CD4-positive, alpha-beta memory T cell (primary cell): Measurements from ENCODE around the gene RIPK4. TPM values are rescaled to one million over a fixed set of nuclear protein-coding genes. Genes with fewer than 3 reads are reported as not detected.
A peak's percentile ranks its signal among the peaks of the same experiment; 100 is the strongest.

Experiments used
- CTCF ChIA-PET: fragments of 350-600 bp; sonication (Branson Sonifier 250); formaldehyde crosslinking; loops from one replicate; lab custom pipeline; 2021; ENCODE audit warnings: inconsistent platforms; ENCODE audit not compliant: partially characterized antibody; lab: Charles Lee
- POLR2A ChIA-PET: fragments of 350-600 bp; sonication (Branson Sonifier 250); formaldehyde crosslinking; loops from one replicate; lab custom pipeline; 2021; ENCODE audit not compliant: partially characterized antibody; lab: Charles Lee
- DNase-seq, 5 donors: peaks; one replicate each; pipeline versions ENCODE4 v3.0.0 to v3.0.0-alpha.2; 2020 to 2022; ENCODE audit warnings: mixed read lengths in 1 of 5
- H3K27ac ChIP-seq: one replicate; pipeline ENCODE4 v1.7.0; 2013; ENCODE audit warnings: low read depth, low read length
- H3K27me3 ChIP-seq: 2 replicates; pipeline ENCODE4 v1.7.0; 2013; ENCODE audit warnings: mild to moderate bottlenecking, low read length, moderate library complexity; ENCODE audit not compliant: insufficient read depth
- H3K36me3 ChIP-seq: 2 replicates; pipeline ENCODE4 v1.7.0; 2013; ENCODE audit warnings: mild to moderate bottlenecking, low read length, moderate library complexity; ENCODE audit not compliant: insufficient read depth
- H3K4me1 ChIP-seq: 2 replicates; pipeline ENCODE4 v1.7.0; 2013; ENCODE audit warnings: mild to moderate bottlenecking, low read length, moderate library complexity; ENCODE audit not compliant: insufficient read depth
- H3K4me3 ChIP-seq, 2 donors: one replicate each; pipeline ENCODE4 v1.7.0; 2013; ENCODE audit warnings: low read length in 2 of 2, mild to moderate bottlenecking in 1 of 2
- H3K9me3 ChIP-seq, 2 donors: one replicate each; pipeline ENCODE4 v1.7.0; 2013; ENCODE audit warnings: low read length in 2 of 2, control low read depth in 1 of 2; ENCODE audit not compliant: control insufficient read depth in 1 of 2
- H3K27ac Mint-ChIP-seq, 7 donors: one replicate each; pipeline ENCODE4 v1.8.0; 2020 to 2021; ENCODE audit warnings: mixed read lengths in 7 of 7, mild to moderate bottlenecking in 6 of 7, inconsistent platforms in 3 of 7, moderate library complexity in 3 of 7
- H3K27me3 Mint-ChIP-seq, 2 donors: one replicate each; pipeline ENCODE4 v1.8.0; 2020 to 2021; ENCODE audit warnings: mixed read lengths in 2 of 2
- H3K36me3 Mint-ChIP-seq, 2 donors: one replicate each; pipeline ENCODE4 v1.8.0; 2020 to 2021; ENCODE audit warnings: mixed read lengths in 2 of 2, inconsistent platforms in 1 of 2, mild to moderate bottlenecking in 1 of 2
- H3K4me1 Mint-ChIP-seq, 4 donors: one replicate each; pipeline ENCODE4 v1.8.0; 2020 to 2021; ENCODE audit warnings: mixed read lengths in 4 of 4, mild to moderate bottlenecking in 1 of 4
- H3K4me3 Mint-ChIP-seq, 8 donors: one replicate each; pipeline ENCODE4 v1.8.0; 2020 to 2021; ENCODE audit warnings: mixed read lengths in 8 of 8, mild to moderate bottlenecking in 7 of 8, moderate library complexity in 6 of 8, inconsistent platforms in 3 of 8
- H3K9me3 Mint-ChIP-seq, 8 donors: one replicate each; pipeline ENCODE4 v1.8.0; 2020 to 2021; ENCODE audit warnings: mixed read lengths in 8 of 8, mild to moderate bottlenecking in 5 of 8, inconsistent platforms in 3 of 8, moderate library complexity in 1 of 8
- intact Hi-C: fragments of 100-400 bp; cut with micrococcal nuclease; formaldehyde crosslinking; loops from one replicate; pipeline ENCODE4 v1.15.1; 2023
- polyA plus RNA-seq, 2 donors: library from polyadenylated mRNA; unstranded; fragments of 300-500 nt; fragmentation: Illumina TruSeq; gene quantifications; one replicate each; pipeline ENCODE4 v1.2.3, GENCODE V29; 2021
- total RNA-seq, 2 experiments: library from RNA; stranded (reverse); gene quantifications; one replicate each; pipeline ENCODE4 v1.2.3, GENCODE V29; 2021

Gene RIPK4
- total and polyA plus RNA-seq, 4 experiments from 2014 or later: 0.16 to 0.36 (median 0.26) TPM; not detected in 1

DNA sequence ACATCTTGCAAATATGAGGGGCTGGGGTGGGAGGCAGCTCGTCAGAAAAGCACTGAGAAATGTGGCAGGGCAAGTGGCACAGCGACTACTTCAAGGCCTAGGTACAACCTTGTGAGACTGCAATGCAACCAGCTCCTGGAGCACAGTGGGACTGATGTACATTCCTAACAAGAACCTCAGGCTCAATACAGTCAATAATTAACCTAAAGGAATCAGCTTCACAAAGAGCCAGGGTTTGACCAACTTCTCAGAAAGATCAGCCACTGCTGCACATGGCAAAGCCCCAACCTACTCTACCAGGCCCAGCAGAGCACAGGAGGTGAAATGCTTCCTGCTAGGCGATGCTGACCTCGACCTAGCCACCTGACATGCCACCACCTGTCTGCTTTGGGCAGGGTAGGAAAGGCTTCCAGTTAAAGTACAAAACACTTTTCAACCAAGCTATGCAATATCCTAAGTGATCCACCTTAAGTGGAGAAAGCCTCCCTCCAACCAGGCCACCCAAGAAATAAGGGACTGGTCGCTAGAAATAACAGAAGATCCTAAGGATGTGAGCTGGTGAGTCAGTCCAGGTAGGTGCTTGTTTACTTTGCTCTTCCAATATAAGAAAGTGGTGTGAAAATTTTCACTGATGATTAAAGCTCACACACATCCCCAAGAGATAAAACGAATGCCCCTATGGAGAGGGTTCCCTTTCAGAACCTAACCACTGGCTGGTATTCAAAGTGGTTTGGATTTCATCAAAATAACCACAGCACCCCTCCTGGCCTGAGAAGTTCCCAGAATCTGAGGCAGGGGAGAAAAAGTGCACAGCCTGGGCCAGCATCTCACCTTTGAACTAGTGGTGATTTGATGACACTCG, 2.1 kb downstream of the RIPK4 start:
- intact Hi-C loops: no loop called here
- peaks cover 36% of the 10 kb centered on the region for H3K27me3 ChIP-seq

DNA sequence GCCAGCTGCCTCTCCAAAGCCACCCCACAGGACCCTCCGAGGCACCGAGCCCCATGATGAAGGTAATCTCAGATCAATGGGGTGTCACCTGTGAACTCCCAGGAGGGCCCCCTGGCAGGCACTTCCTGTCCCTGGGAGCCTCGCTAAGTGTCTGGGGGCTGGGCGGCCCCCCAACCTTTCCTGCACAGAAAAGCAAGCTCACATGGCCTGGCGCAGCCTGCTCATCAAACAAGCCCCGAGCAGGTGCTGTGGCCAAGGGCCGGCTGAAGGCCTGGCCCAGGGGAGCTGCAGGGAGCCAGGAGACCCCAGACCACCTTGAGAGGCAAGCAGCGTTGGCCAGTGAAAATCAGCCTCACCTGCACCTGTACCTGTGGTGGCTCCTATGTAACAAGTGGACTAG, 2.9 kb downstream of the RIPK4 start:
- intact Hi-C loops: no loop called here
- Mint-ChIP-seq H3K4me1 (peaks cover 16 to 51% (median 31%) of the 10 kb centered on the region in 4 donors), H3K27ac (no peak overlapping the region), H3K36me3 (no peaks in the 10 kb centered on the region), H3K4me3 (peak overlapping the region in 2 of 8 donors; percentile 41 to 56), H3K27me3 (peaks cover 55 to 72% of the 10 kb centered on the region in 2 donors), H3K9me3 (peaks cover 0 to 8% (median 0%) of the 10 kb centered on the region in 8 donors)
- DNase-seq: no peak
- H3K27ac ChIP-seq: no peak overlapping the region
- ChIA-PET POLR2A (no interaction called here), CTCF (no interaction called here)
- H3K4me1 ChIP-seq: peaks cover 40% of the 10 kb centered on the region
- no peaks in the 10 kb centered on the region for H3K9me3 ChIP-seq
- H3K36me3 ChIP-seq: no peaks in the 10 kb centered on the region
- H3K4me3 ChIP-seq: no peak overlapping the region
- H3K27me3 ChIP-seq: peaks cover 36% of the 10 kb centered on the region

More for the DNA sequence above, 2.1 kb downstream of the RIPK4 start:
- Mint-ChIP-seq H3K4me1 (peaks cover 17 to 53% (median 32%) of the 10 kb centered on the region in 4 donors), H3K36me3 (no peaks in the 10 kb centered on the region), H3K4me3 (peak overlapping the region in 3 of 8 donors; percentile 36 to 63 (median 48)), H3K27ac (no peak overlapping the region), H3K27me3 (peaks cover 58 to 73% of the 10 kb centered on the region in 2 donors), H3K9me3 (peaks cover 0 to 8% (median 0%) of the 10 kb centered on the region in 8 donors)
- ChIA-PET CTCF (no interaction called here), POLR2A (no interaction called here)
- no peak overlapping the region for H3K27ac ChIP-seq
- H3K4me1 ChIP-seq: peaks cover 40% of the 10 kb centered on the region
- no peak overlapping the region for H3K4me3 ChIP-seq
- H3K9me3 ChIP-seq: no peaks in the 10 kb centered on the region
- H3K36me3 ChIP-seq: no peaks in the 10 kb centered on the region
- DNase-seq: no peak

DNA sequence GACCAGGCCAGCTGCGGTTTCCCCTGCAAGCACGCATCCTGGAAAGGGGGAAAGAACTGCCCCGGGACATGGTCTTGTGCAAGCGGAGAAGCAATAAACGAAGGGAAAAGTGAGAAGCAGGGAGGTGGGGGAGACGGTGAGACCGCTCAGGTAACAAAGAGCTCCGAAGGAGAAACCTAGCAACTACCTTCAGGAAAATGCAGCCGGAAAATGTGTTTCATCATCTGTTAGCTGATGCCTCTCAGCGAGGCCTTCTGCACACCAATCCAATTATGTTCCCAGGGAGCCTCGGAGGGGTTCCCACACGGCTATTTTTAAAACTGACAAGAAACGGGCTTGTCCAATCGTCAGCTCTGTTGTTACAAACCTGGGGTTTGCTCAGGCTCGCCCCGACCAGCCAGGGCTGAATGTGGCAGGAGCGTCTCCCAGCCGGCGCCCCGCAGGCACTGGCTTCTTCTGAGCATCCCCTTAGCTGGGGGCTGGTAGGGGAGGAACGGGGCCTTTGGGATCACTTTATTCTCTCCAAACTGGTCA, 3.4 kb downstream of the RIPK4 start:
- ChIA-PET POLR2A (no interaction called here), CTCF (no interaction called here)
- Histone ChIP-seq H3K27ac (no peak overlapping the region), H3K9me3 (no peaks in the 10 kb centered on the region), H3K4me1 (peaks cover 38% of the 10 kb centered on the region), H3K4me3 (no peak overlapping the region), H3K36me3 (no peaks in the 10 kb centered on the region), H3K27me3 (peaks cover 36% of the 10 kb centered on the region)
- H3K4me1 Mint-ChIP-seq: peaks cover 13 to 45% (median 26%) of the 10 kb centered on the region in 4 donors
- intact Hi-C loops: no loop called here
- H3K27ac Mint-ChIP-seq: no peak overlapping the region
- no peak for DNase-seq
- H3K4me3 Mint-ChIP-seq: no peak overlapping the region
- peaks cover 51 to 68% of the 10 kb centered on the region in 2 donors for H3K27me3 Mint-ChIP-seq
- H3K9me3 Mint-ChIP-seq: peaks cover 0 to 8% (median 0%) of the 10 kb centered on the region in 8 donors
- H3K36me3 Mint-ChIP-seq: no peaks in the 10 kb centered on the region

DNA sequence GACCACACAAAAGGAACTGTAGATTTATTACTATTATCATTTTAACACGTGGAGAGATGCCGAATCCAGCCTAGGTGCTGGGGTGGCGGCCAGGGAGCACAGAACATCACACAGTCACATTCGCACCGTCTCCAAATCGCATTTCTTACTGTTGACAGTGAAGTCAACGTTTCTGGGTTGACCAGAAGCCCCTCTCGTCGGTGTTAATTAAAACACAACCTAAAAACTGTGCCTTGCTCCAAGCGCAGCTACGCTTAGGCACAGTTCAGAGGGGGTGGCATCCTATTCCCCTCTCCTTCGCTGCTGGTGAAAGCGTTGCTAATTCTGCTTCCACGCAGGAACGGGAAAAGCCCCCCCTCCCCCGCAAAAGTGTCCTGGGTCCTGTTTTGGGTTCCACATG, 4.1 kb downstream of the RIPK4 start:
- Histone ChIP-seq H3K4me3 (no peak overlapping the region), H3K9me3 (no peaks in the 10 kb centered on the region), H3K4me1 (peaks cover 31% of the 10 kb centered on the region), H3K36me3 (no peaks in the 10 kb centered on the region), H3K27me3 (peaks cover 30% of the 10 kb centered on the region), H3K27ac (no peak overlapping the region)
- Mint-ChIP-seq H3K27ac (no peak overlapping the region), H3K4me3 (no peak overlapping the region), H3K4me1 (peaks cover 8 to 38% (median 19%) of the 10 kb centered on the region in 4 donors), H3K27me3 (peaks cover 50 to 61% of the 10 kb centered on the region in 2 donors), H3K36me3 (no peaks in the 10 kb centered on the region), H3K9me3 (peaks cover 0 to 6% (median 0%) of the 10 kb centered on the region in 8 donors)
- intact Hi-C loops: no loop called here
- ChIA-PET CTCF (no interaction called here), POLR2A (no interaction called here)
- DNase-seq: no peak

DNA sequence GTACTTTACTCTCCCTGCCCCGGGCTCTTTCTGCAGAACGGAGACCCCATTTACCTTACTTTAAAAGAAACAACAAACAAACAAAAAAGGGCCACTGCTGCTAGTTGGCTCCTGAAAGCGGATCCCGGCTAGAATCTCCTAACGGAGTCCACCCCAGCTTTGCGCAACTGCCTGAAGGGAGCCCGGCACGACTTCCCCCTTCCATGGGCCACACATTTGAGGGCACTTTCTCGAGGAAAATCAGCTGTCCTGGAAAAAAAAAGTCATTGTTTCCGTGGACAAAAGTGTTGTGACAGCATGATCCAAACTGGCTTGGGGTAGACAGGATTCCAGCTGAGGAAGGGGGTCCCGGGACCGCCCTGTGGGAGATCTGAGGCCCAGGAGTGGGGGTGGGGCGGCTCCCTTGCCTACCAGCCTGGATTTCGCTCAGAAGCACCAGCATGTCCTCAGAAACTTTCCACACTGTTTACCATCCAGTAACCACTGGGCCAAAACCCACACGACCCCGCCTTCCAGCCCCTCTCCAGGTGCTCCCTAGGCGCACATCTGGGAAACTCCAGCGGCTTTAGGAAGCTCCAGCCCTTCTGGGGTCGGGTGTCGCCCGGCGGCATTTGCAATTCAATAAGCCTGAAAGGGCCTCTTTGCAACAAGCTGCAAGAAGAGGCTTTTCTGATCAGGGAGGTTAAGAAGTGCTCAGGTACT, 4.8 kb downstream of the RIPK4 start:
- peaks cover 44 to 54% of the 10 kb centered on the region in 2 donors for H3K27me3 Mint-ChIP-seq
- no peak overlapping the region for H3K27ac ChIP-seq
- intact Hi-C loops: no loop called here
- H3K9me3 ChIP-seq: no peaks in the 10 kb centered on the region
- ChIA-PET POLR2A (no interaction called here), CTCF (no interaction called here)
- H3K36me3 Mint-ChIP-seq: no peaks in the 10 kb centered on the region
- H3K27ac Mint-ChIP-seq: no peak overlapping the region
- H3K4me3 Mint-ChIP-seq: peak overlapping the region in 1 of 8 donors; percentile 30
- peaks cover 2 to 31% (median 13%) of the 10 kb centered on the region in 4 donors for H3K4me1 Mint-ChIP-seq
- no peak overlapping the region for H3K4me3 ChIP-seq
- H3K9me3 Mint-ChIP-seq: peaks cover 0 to 2% (median 0%) of the 10 kb centered on the region in 8 donors
- peaks cover 23% of the 10 kb centered on the region for H3K27me3 ChIP-seq
- H3K4me1 ChIP-seq: peaks cover 24% of the 10 kb centered on the region
- no peaks in the 10 kb centered on the region for H3K36me3 ChIP-seq
- no peak for DNase-seq

DNA sequence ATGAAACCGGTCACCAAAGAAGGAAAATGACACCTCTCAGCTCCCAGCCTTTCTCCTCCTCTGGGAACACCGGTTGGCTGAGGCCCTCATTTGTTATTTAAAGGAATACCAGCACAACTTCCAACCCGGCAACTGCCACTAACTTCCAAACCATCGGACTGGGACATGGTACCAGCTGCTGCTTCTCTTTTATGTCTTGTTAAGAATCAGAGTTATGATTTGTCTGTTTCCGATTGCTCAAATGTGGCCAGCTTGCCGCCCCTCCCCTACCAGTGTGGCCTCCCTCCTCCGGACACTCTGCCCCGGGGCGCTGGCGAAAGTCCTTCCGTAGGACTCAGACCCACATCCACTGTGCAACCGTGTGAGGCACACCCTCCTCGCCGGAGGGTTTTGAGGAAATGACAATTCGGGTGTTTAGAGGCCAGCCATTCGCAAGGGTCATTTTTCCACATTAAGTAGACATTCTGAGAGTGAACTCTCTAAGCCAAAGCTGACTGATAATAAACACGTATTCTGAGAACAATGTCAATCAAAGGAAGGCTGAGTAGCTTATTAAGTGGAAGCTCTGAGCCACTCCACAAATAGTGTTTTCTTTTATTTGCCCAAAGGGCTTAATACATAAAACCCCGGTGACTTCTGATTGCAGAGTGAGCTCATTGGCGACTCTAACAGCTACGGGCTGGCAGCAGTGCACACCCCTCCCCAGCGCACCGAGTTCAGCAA, 5.5 kb downstream of the RIPK4 start:
- no peak for DNase-seq
- peaks cover 22% of the 10 kb centered on the region for H3K27me3 ChIP-seq
- H3K4me3 ChIP-seq: no peak overlapping the region
- no peaks in the 10 kb centered on the region for H3K36me3 ChIP-seq
- Mint-ChIP-seq H3K27ac (no peak overlapping the region), H3K4me3 (peak overlapping the region in 2 of 8 donors; percentile 21 to 30), H3K27me3 (peaks cover 43 to 53% of the 10 kb centered on the region in 2 donors), H3K4me1 (peaks cover 1 to 29% (median 12%) of the 10 kb centered on the region in 4 donors), H3K36me3 (no peaks in the 10 kb centered on the region), H3K9me3 (peaks cover 0 to 2% (median 0%) of the 10 kb centered on the region in 8 donors)
- peaks cover 18% of the 10 kb centered on the region for H3K4me1 ChIP-seq
- no peaks in the 10 kb centered on the region for H3K9me3 ChIP-seq
- CTCF ChIA-PET: interaction anchor here (1.3 kb wide), 1 partner anchor 478 kb away, joined by 4 read pairs; no protein-coding TSS in a partner anchor
- H3K27ac ChIP-seq: no peak overlapping the region
- intact Hi-C loops: no loop called here
- POLR2A ChIA-PET: no interaction called here
